ENCODE data around the gene P2RX6. TPM values are rescaled to one million over a fixed set of nuclear protein-coding genes. Genes with fewer than 3 reads are reported as not detected.

Gene P2RX6
- total and polyA plus RNA-seq, 2 experiments from 2014 or later = 1.6 to 2.2 TPM

- Histone ChIP-seq H3K4me1 (ENCODE audit: insufficient read depth) (no peaks in the 10 kb centered on the region), H3K36me3 (ENCODE audit: low read depth) (no peaks in the 10 kb centered on the region), H3K9ac (no peak overlapping the region), H3K27ac (no peak overlapping the region), H3K27me3 (replicated peaks; ENCODE audit: insufficient read depth) (0 out of 2 replicates have a peak, but pooled peaks cover 6% of the 10 kb centered on the region), H3F3A (ENCODE audit: insufficient read depth) (no peaks in the 10 kb centered on the region), H3K79me2 (ENCODE audit: insufficient read depth) (no peaks in the 10 kb centered on the region), H3K4me2 (ENCODE audit: unreplicated experiment) (no peak overlapping the region), H2AFZ (no peak overlapping the region), H4K20me1 (ENCODE audit: insufficient read depth) (no peaks in the 10 kb centered on the region), H3K9me2 (ENCODE audit: insufficient read depth) (no peaks in the 10 kb centered on the region), H3K4me3 (no peak overlapping the region), H3K9me3 (ENCODE audit: low read depth) (no peaks in the 10 kb centered on the region)
- no peak for DNase-seq
- TF ChIP-seq EZH2phosphoT487 (IDR thresholded peaks at IDR 0.05; ENCODE audit: insufficient read depth, low read depth) = no peak
- TF ChIP-seq EZH2 (IDR thresholded peaks at IDR 0.05; ENCODE audit: insufficient read depth, poor library complexity, severe bottlenecking) = no peak
- 79 to 81% methylated on average over 13 of the region's 13 CpGs for WGBS, 2 experiments (ENCODE audit: low coverage in 1 of 2, low lambda C conversion rate in 2 of 2, missing lambda C conversion rate in 2 of 2)
- in situ Hi-C loops (cut with MboI) = no loop called here
These were observed 13.6 kb downstream of the P2RX6 start for GRCh38 chr22:21028277-21029251.

- no peak for DNase-seq
These were observed 14.6 kb downstream of the P2RX6 start for GRCh38 chr22:21029486-21030025.

DNA sequence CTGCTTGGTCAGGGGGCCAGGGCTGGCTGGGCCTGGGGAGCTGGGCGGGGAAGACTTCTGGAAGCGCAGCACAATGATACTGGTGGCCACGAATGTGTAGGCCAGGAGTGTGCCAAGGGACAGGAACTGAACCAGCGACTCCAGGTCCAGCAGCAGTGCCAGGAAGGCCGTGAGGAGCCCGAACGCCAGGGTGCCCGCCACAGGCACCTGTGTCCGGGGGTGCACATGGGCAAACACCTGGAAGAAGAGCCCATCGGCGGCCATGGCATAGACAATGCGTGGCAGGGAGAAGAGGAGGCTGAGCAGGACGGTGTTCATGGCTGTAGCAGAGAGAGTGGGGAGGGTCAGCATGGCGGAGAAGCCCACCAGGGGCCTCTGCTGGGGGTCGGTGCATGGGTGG, 15.1 kb downstream of the P2RX6 start:
- Histone ChIP-seq H3K9me2 (ENCODE audit: insufficient read depth) (no peaks in the 10 kb centered on the region), H2AFZ (no peak overlapping the region), H3K4me2 (ENCODE audit: unreplicated experiment) (no peak overlapping the region), H3K9ac (no peak overlapping the region), H3K36me3 (ENCODE audit: low read depth) (no peaks in the 10 kb centered on the region), H4K20me1 (ENCODE audit: insufficient read depth) (no peaks in the 10 kb centered on the region), H3K27ac (no peak overlapping the region), H3K4me3 (no peak overlapping the region), H3K79me2 (ENCODE audit: insufficient read depth) (no peaks in the 10 kb centered on the region), H3K27me3 (replicated peaks; ENCODE audit: insufficient read depth) (0 out of 2 replicates have a peak, but pooled peaks cover 6% of the 10 kb centered on the region), H3F3A (ENCODE audit: insufficient read depth) (no peaks in the 10 kb centered on the region), H3K9me3 (ENCODE audit: low read depth) (no peaks in the 10 kb centered on the region), H3K4me1 (ENCODE audit: insufficient read depth) (no peaks in the 10 kb centered on the region)
- in situ Hi-C loops (cut with MboI) = no loop called here
- WGBS, 2 experiments (ENCODE audit: low coverage in 1 of 2, low lambda C conversion rate in 2 of 2, missing lambda C conversion rate in 2 of 2) = 81 to 82% methylated on average over 14 to 15 of the region's 15 CpGs
- DNase-seq = no peak
- TF ChIP-seq EZH2 (IDR thresholded peaks at IDR 0.05; ENCODE audit: insufficient read depth, poor library complexity, severe bottlenecking) (no peak), EZH2phosphoT487 (IDR thresholded peaks at IDR 0.05; ENCODE audit: insufficient read depth, low read depth) (no peak)

More at GRCh38 chr22:21029486-21030025, 14.6 kb downstream of the P2RX6 start:
- no peak overlapping the region for H3K27ac ChIP-seq
- H3K9ac ChIP-seq = no peak overlapping the region
- no peak for TF ChIP-seq EZH2 (IDR thresholded peaks at IDR 0.05; ENCODE audit: insufficient read depth, poor library complexity, severe bottlenecking)
- no peak for TF ChIP-seq EZH2phosphoT487 (IDR thresholded peaks at IDR 0.05; ENCODE audit: insufficient read depth, low read depth)
- no peak overlapping the region for H3K4me3 ChIP-seq
- WGBS, 2 experiments (ENCODE audit: low coverage in 1 of 2, low lambda C conversion rate in 2 of 2, missing lambda C conversion rate in 2 of 2) = 51 to 56% methylated on average over 11 to 12 of the region's 12 CpGs
- H3K79me2 ChIP-seq (ENCODE audit: insufficient read depth) = no peaks in the 10 kb centered on the region
- H3F3A ChIP-seq (ENCODE audit: insufficient read depth) = no peaks in the 10 kb centered on the region
- H3K9me3 ChIP-seq (ENCODE audit: low read depth) = no peaks in the 10 kb centered on the region
- no peak overlapping the region for H2AFZ ChIP-seq
- H3K27me3 ChIP-seq (replicated peaks; ENCODE audit: insufficient read depth) = 0 out of 2 replicates have a peak, but pooled peaks cover 6% of the 10 kb centered on the region
- H3K9me2 ChIP-seq (ENCODE audit: insufficient read depth) = no peaks in the 10 kb centered on the region
- H3K4me1 ChIP-seq (ENCODE audit: insufficient read depth) = no peaks in the 10 kb centered on the region
- H3K4me2 ChIP-seq (ENCODE audit: unreplicated experiment) = no peak overlapping the region
- in situ Hi-C loops (cut with MboI) = no loop called here
- H4K20me1 ChIP-seq (ENCODE audit: insufficient read depth) = no peaks in the 10 kb centered on the region
- H3K36me3 ChIP-seq (ENCODE audit: low read depth) = no peaks in the 10 kb centered on the region

- no peak overlapping the region for H3K27ac ChIP-seq
- no peaks in the 10 kb centered on the region for H3K79me2 ChIP-seq (ENCODE audit: insufficient read depth)
- H3K27me3 ChIP-seq (replicated peaks; ENCODE audit: insufficient read depth) = 0 out of 2 replicates have a peak, but pooled peaks cover 6% of the 10 kb centered on the region
- 87 to 88% methylated on average over 39 to 40 of the region's 40 CpGs for WGBS, 2 experiments (ENCODE audit: low coverage in 1 of 2, low lambda C conversion rate in 2 of 2, missing lambda C conversion rate in 2 of 2)
- H3F3A ChIP-seq (ENCODE audit: insufficient read depth) = no peaks in the 10 kb centered on the region
- H3K9ac ChIP-seq = no peak overlapping the region
- no peak overlapping the region for H3K4me3 ChIP-seq
- in situ Hi-C loops (cut with MboI) = no loop called here
- H3K4me1 ChIP-seq (ENCODE audit: insufficient read depth) = no peaks in the 10 kb centered on the region
- no peak overlapping the region for H3K4me2 ChIP-seq (ENCODE audit: unreplicated experiment)
- no peak overlapping the region for H2AFZ ChIP-seq
- no peaks in the 10 kb centered on the region for H3K36me3 ChIP-seq (ENCODE audit: low read depth)
- H3K9me2 ChIP-seq (ENCODE audit: insufficient read depth) = no peaks in the 10 kb centered on the region
- no peak for DNase-seq
- H3K9me3 ChIP-seq (ENCODE audit: low read depth) = no peaks in the 10 kb centered on the region
- H4K20me1 ChIP-seq (ENCODE audit: insufficient read depth) = no peaks in the 10 kb centered on the region
- TF ChIP-seq EZH2 (IDR thresholded peaks at IDR 0.05; ENCODE audit: insufficient read depth, poor library complexity, severe bottlenecking) (no peak), EZH2phosphoT487 (IDR thresholded peaks at IDR 0.05; ENCODE audit: insufficient read depth, low read depth) (no peak)
These were observed 15.9 kb downstream of the P2RX6 start for GRCh38 chr22:21030621-21031544.
